ENCODE measurements around the gene KREMEN1.

The KREMEN1 gene

DNA sequence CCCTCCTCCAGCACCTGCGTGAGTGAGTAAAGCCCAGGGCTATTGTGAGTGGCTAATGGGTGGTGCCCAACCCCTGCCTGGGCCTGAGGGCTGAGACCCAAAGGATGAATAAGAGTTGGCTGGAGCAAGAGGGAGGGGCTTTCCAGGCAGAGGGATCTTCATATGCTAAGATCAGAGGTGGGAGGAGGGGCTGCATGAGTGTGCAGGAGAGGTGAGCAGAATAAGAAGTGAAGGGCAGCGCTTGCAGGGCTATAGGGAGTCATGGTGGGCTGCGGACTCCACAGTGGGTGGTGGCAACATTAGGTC, 136.7 kb downstream of the KREMEN1 start:
- no peak for DNase-seq

DNA sequence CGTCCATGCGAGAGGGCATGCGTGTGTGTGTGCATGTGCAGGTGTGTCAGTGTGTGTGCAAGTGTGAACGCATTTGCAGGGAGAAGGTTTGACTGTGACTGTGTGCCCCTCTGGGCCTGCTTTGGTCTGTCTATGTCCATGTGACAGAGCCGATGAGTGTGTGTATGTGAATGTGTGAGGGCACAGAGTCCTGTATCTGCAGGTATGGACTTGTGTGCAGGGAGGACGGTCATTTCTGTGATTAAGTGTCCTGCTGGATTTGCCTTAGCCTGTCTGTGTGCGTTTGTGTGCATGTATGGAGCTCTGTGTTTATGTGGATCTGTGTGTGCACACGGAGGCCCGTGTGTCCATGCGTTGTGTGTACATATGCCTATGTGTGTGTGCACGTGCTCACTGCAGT, 138.2 kb downstream of the KREMEN1 start:
- no peak for DNase-seq

DNA sequence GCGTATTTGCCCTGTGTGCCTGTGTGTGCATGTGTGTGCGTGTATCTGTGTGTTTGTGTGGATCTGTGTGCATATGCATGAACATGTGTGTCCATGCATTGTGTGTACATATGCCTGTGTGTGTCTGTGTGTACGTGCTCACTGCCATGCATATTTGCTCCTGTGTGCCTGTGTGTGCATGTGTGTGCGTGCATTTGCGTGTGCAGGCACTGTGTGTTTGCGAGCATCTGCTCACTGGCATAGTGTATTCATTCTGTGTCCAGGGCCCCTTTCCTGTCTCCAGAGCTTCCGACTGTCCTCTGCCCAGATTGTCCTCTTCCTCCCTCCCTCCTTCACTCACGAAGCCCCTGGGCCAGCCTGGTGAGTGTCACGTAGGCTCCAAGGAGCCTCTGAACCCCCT, 138.6 kb downstream of the KREMEN1 start:
- DNase-seq: no peak

DNA sequence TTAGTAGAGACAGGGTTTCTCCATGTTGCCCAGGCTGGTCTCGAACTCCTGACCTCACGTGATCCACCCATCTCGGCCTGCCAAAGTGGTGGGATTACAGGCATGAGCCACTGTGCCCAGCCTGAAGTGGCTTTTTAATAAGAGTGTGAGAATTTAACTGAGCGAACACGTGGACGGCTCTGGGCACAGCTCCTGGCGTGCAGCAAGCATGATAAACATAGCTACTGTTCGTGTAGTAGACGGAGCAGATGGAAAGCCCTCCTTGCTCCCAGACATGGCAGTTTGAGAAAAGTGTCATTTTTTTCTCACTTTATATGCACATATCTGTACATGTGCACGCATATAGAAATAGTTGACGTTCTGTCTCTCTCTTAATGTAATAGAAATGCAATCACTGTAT, 139.9 kb downstream of the KREMEN1 start:
- DNase-seq: no peak

DNA sequence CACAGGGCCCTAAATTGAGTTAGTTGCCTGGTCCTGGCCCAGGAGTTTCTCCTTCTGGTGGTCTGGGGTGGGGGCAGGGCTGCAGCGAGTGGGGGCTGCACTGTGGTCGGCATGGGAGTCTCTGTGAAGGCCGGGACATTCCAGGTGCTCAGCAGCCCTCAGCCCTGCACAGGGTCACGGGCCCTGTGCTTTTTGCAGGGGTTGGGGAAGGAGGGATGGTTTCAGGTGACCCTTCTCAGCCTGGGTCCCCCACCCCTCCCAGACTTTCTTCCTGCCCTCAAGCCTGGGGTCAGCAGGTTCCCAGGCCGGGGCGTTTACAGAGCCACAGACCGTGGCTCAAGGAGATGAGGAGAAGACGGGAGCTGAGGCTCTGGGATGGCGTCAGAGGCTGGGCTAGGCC, 140.7 kb downstream of the KREMEN1 start:
- no peak for DNase-seq

DNA sequence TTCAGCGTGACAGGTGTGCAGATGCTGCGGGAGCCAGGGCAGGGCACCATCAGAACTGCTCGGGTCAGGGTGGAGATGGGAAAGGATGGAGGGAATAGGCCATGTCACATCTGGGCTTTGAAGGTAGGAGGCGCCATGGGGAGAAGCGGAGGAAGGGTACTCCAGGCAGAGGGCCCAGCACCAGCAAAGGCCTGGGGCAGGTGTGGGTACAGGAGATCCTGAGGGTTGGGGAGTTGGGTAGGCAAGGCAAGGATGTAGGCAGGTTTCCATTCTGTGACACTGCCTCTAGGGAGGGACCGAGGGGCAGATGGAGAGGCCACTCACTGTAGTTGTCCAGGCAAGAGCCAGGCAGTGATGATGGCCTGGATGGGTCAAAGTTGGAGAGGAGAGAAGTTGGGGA, 141.4 kb downstream of the KREMEN1 start:
- no peak for DNase-seq

DNA sequence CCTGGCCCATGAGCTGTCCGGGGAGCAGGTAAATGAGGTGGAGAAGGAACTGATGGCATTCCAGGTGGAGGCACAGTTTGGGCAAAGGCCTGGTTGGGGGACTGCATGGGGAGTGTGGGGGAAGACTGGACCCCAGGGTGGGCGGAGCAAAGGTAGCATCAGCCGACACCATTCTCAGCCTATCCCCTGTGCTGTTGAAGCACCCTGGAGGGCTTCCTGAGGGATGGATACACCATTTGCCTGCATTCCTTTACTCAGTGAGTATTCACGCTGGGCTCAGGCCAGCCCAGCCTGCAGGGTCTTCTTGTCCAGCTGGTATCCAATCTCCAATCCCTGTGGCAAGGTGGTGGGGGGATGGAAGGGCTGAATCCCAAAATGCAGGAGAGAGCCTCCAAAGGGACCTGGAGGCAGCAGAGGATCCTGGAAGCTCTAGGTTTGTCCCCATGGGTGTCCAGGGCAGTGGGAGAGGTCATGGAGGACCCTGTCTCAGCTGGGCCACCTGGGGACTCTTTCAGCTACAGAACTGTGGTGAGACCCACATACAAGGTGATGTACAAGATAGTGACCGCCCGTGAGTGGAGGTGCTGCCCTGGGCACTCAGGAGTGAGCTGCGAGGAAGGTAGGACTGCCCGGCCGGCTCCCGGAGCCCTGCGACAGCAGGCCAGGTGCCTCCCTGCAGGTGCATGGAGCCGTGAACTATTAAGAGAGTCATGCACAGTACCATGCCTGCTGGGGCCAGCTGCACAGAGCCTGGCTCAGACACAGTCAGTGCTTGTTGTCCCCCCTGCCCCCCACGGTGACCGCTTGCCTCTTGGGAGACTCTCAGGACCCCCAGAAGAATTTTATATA, 142.4 kb downstream of the KREMEN1 start:
- DNase-seq: no peak

DNA sequence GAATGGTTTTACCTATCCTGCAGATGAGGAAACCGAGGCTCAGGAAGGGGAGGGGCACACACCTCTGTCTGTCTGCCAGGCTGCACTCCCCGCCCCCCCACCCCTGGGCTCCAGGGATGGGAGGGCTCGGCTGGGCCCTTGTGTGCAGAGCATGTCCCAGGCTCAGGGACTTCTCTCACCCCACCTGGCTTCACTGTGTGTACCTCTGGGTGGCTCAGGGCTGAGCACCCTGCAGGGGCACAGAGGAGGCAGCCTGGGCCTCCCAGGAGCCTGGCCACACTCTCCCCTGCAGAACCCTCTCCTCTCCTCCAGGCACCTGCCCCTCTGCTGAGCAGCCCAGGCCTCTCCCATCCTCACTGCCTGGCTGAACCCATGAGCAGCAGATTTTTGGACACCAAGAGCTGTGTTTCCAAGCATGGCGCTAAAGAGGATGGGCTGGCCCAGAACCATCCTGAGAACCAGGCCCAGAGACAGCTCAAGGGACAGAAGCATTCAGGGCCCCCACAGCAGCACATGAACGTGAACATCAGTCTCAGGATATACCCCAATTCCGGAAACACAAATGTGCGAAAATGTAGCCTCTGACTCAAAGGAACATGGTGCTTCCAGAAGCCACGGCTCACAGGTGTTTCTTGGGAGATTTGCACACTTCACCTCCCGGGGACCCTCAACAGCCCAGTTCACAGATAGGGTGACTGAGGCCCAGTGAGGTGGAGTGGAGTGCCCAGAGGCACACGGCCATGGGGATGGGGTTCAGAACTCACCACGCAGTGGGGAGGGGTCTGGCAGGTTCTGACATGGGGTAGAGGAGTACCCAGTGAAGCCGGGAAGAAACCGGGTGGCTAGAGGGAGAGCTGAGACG, 143.4 kb downstream of the KREMEN1 start:
- no peak for DNase-seq

DNA sequence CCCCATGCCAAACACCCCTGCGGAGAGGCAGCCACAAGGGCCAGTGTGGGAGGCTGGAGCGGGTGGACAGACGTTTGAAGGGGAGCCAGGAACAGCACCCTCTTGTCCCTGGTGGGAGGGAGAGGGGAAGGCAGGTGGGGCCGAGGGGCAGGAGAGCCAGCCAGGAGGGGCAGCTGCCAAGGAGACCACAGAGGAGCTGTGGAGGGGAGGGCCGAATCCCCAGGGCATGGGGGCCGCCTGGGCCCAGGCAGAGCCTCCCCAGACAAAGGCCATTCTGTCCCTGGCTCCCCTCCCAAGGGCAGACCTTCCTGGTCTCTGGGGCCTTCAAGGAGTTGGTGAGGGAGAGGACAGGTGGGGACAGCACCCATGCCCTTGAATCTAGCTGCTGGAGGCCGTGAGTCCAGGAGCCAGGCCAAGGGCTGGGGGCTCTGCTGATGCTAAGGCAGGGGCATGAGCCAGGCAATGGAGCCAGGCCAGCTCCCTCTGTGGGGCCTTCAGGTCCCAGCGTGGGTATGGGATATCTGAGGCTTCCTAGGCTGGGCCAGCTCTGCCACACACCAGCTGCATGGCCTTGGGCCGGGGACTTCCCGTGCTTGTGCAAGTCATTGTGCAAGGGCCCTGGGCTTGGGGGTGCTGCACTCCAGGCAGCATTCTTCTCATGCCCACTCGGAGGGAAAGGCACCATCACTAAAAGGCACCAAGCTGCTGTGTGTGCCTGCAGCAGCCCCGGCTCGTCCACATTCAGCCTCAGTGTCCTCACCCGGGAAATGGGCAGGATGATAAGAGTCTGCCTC, 144.2 kb downstream of the KREMEN1 start:
- DNase-seq: no peak
